SH-SY5Y (cell line): Measurements from ENCODE around the gene DHRS3.

ENCODE experiments used
- GATA2 ChIP-seq: IDR thresholded peaks from 2 replicates; pipeline ENCODE4 v1.6.1; 2011; ENCODE audit warnings: mild to moderate bottlenecking, low read depth, low read length
- GATA3 ChIP-seq: IDR thresholded peaks from 2 replicates; pipeline ENCODE4 v1.6.1; 2011; ENCODE audit warnings: low read depth, mild to moderate bottlenecking, low read length, moderate library complexity

The DHRS3 gene

GRCh38 chr1:12626888-12627287 is 8.9 kb upstream of the DHRS3 start:
- no peak for TF ChIP-seq GATA3
- no peak for TF ChIP-seq GATA2

- no peak for TF ChIP-seq GATA3
- no peak for TF ChIP-seq GATA2
Measured at GRCh38 chr1:12625276-12625675, 7.3 kb upstream of the DHRS3 start.

GRCh38 chr1:12622506-12622905 is 4.5 kb upstream of the DHRS3 start:
- TF ChIP-seq GATA3 (no peak), GATA2 (no peak)

- no peak for TF ChIP-seq GATA2
- no peak for TF ChIP-seq GATA3
Measured at GRCh38 chr1:12621346-12622335, 3.6 kb upstream of the DHRS3 start.

- TF ChIP-seq GATA2 (no peak), GATA3 (no peak)
Measured at GRCh38 chr1:12620931-12621330, 2.9 kb upstream of the DHRS3 start.

GRCh38 chr1:12620488-12620865 is 2.5 kb upstream of the DHRS3 start:
- TF ChIP-seq GATA3 (no peak), GATA2 (no peak)

GRCh38 chr1:12619792-12620487 is 1.9 kb upstream of the DHRS3 start:
- TF ChIP-seq GATA2 (no peak), GATA3 (no peak)

- TF ChIP-seq GATA3 (no peak), GATA2 (no peak)
Measured at GRCh38 chr1:12618965-12619791, 1.2 kb upstream of the DHRS3 start.

GRCh38 chr1:12618661-12618964 is 603 bp upstream of the DHRS3 start:
- TF ChIP-seq GATA2 (no peak), GATA3 (no peak)

GRCh38 chr1:12617511-12617900 is 504 bp downstream of the DHRS3 start:
- no peak for TF ChIP-seq GATA2
- TF ChIP-seq GATA3, result no peak

- TF ChIP-seq GATA3 (no peak), GATA2 (no peak)
Measured at GRCh38 chr1:12616709-12617373, 1.2 kb downstream of the DHRS3 start.

- no peak for TF ChIP-seq GATA2
- TF ChIP-seq GATA3, result no peak
Measured at GRCh38 chr1:12615865-12616708, 1.9 kb downstream of the DHRS3 start.
